Measurements from ENCODE around the gene ARL6IP5. TPM values are rescaled to one million over a fixed set of nuclear protein-coding genes. Genes with fewer than 3 reads are reported as not detected.

Gene ARL6IP5
- total RNA-seq, 1 experiment from 2014 or later: 30.0 TPM

- ChIA-PET CTCF (no interaction called here), POLR2A (no interaction called here), RAD21 (ENCODE audit: low non-redundant PET in 1 of 2, low total read pairs in 2 of 2, uncharacterized antibody in 2 of 2, unreplicated experiment in 2 of 2) (no interaction called here)
- H3K36me3 ChIP-seq (ENCODE audit: control insufficient read depth in 1 of 2, insufficient read depth in 2 of 2, low read length in 2 of 2): no peaks in the 10 kb centered on the region
- H3K79me2 ChIP-seq (ENCODE audit: insufficient read depth, low read length): no peaks in the 10 kb centered on the region
- H3K4me3 ChIP-seq (replicated peaks in 1 of 2; ENCODE audit: low read depth in 1 of 2, low read length in 2 of 2): no peak overlapping the region
- BruUV-seq (replicated peaks): no TSS peak
- no peak overlapping the region for H3K27ac ChIP-seq (ENCODE audit: low read depth, low read length)
- DNase-seq (ENCODE audit: low read depth, low spot score): no peak
- H3K4me2 ChIP-seq (ENCODE audit: low read length): no peak overlapping the region
- H4K20me1 ChIP-seq (ENCODE audit: insufficient read depth): no peaks in the 10 kb centered on the region
- H3K9me2 ChIP-seq (ENCODE audit: insufficient read depth): no peaks in the 10 kb centered on the region
- no peak for TF ChIP-seq POLR2AphosphoS5 (IDR thresholded peaks at IDR 0.05; ENCODE audit: low read depth, low read length)
- no peak for TF ChIP-seq MAX (IDR thresholded peaks at IDR 0.05)
- no peak for TF ChIP-seq CTCF (IDR thresholded peaks at IDR 0.05 in 2 of 3, conservative IDR thresholded peaks at IDR 0.05 in 1 of 3; ENCODE audit: borderline replicate concordance in 1 of 3, insufficient read depth in 1 of 3, low read depth in 2 of 3, low read length in 2 of 3)
- TF ChIP-seq JUND (IDR thresholded peaks at IDR 0.05): no peak
- no peak for TF ChIP-seq ZFX (IDR thresholded peaks at IDR 0.05)
- no peak for TF ChIP-seq YY1 (IDR thresholded peaks at IDR 0.05; ENCODE audit: extremely low read depth, insufficient replicate concordance, low read depth, low read length)
- no peak for TF ChIP-seq CEBPB (IDR thresholded peaks at IDR 0.05; ENCODE audit: low read depth)
- TF ChIP-seq TCF7L2 (IDR thresholded peaks at IDR 0.05; ENCODE audit: borderline replicate concordance, extremely low read depth, insufficient read depth, insufficient read length): no peak
- no peak for TF ChIP-seq FOSL1 (IDR thresholded peaks at IDR 0.05; ENCODE audit: low read depth)
- no peak for TF ChIP-seq EGR1 (IDR thresholded peaks at IDR 0.05; ENCODE audit: low read depth)
- TF ChIP-seq EZH2 (IDR thresholded peaks at IDR 0.05): no peak
- H3K9me3 ChIP-seq (ENCODE audit: control insufficient read depth in 1 of 2, insufficient read depth in 1 of 2, low read depth in 1 of 2, low read length in 2 of 2): no peaks in the 10 kb centered on the region
- no peak overlapping the region for H3K9ac ChIP-seq (ENCODE audit: low read length)
- intact Hi-C loops (cut with micrococcal nuclease): no loop called here
- no peaks in the 10 kb centered on the region for H3K27me3 ChIP-seq (ENCODE audit: insufficient read depth, low read length)
- no peak overlapping the region for H2AFZ ChIP-seq (ENCODE audit: low read depth, low read length, poor library complexity, severe bottlenecking)
- H3K4me1 ChIP-seq (ENCODE audit: control insufficient read depth in 1 of 2, insufficient read depth in 2 of 2, low read length in 2 of 2): peaks cover 0 to 18% of the 10 kb centered on the region in 2 experiments; a peak in 3 of 4 replicates
- no peak for ATAC-seq
These were observed 31.4 kb downstream of the ARL6IP5 start for GRCh38 chr3:69116162-69116561.

All from HCT116 (cell line).